Measurements from ENCODE around the gene CDH19. TPM values are rescaled to one million over a fixed set of nuclear protein-coding genes. Genes with fewer than 3 reads are reported as not detected.

CDH19 gene
- total and polyA plus RNA-seq, 10 of the 15 experiments (the other 5 are each of a cell fraction or from before 2014, with no cell fraction given): 0.01 TPM; not detected in 9

GRCh38 chr18:66582211-66582610 is 21.7 kb downstream of the CDH19 start (continued):
- TF ChIP-seq ZBTB40 (IDR thresholded peaks at IDR 0.05; ENCODE audit: borderline replicate concordance) (no peak), RUNX3 (IDR thresholded peaks at IDR 0.05; ENCODE audit: low read length) (no peak), ZZZ3 (IDR thresholded peaks at IDR 0.05; ENCODE audit: control insufficient read depth, insufficient read length, low read depth) (no peak), GABPA (IDR thresholded peaks at IDR 0.05; ENCODE audit: low read depth) (no peak), TCF12 (IDR thresholded peaks at IDR 0.05; ENCODE audit: low read depth, low read length) (no peak), CHD4 (IDR thresholded peaks at IDR 0.05) (no peak), CEBPZ (IDR thresholded peaks at IDR 0.05; ENCODE audit: low read depth, low read length) (no peak), BCLAF1 (IDR thresholded peaks at IDR 0.05) (no peak)

All from GM12878 (cell line).